Tongue (tissue), 2 donors: ENCODE data around the gene LTBP1. TPM values are rescaled to one million over a fixed set of nuclear protein-coding genes. Genes with fewer than 3 reads are reported as not detected.
A peak's percentile ranks its signal among the peaks of the same experiment; 100 is the strongest.
"Not testable (repeated sequence)": the region's sequence is repeated elsewhere in the genome, so short reads cannot be mapped to it uniquely, and the experiment has no call there.

Experiments
- DNase-seq: peaks from one replicate; pipeline ENCODE4 v3.0.0-alpha.2; 2015
- total RNA-seq: library from RNA; depleted of rRNA; stranded (reverse); fragments of >200 nt; gene quantifications from one replicate; pipeline ENCODE4 v1.2.3, GENCODE V29; 2014

The LTBP1 gene
- total RNA-seq, 1 donor from 2014 or later, result 167 TPM

- no peak for DNase-seq
Observed at GRCh38 chr2:33350632-33351031, 403.9 kb downstream of the LTBP1 start.

- DNase-seq, result no peak
Observed at GRCh38 chr2:33351781-33352180, 405.0 kb downstream of the LTBP1 start.

- DNase-seq, result no peak
Observed at GRCh38 chr2:33354981-33355380, 408.2 kb downstream of the LTBP1 start.

GRCh38 chr2:33358878-33359277 is 412.1 kb downstream of the LTBP1 start:
- peak; percentile 50 for DNase-seq

- peak; percentile 55 for DNase-seq
Observed at GRCh38 chr2:33363325-33364298, 416.9 kb downstream of the LTBP1 start.

GRCh38 chr2:33365264-33365970 is 418.7 kb downstream of the LTBP1 start:
- no peak for DNase-seq

- peak; percentile 91 for DNase-seq
Observed at GRCh38 chr2:33366473-33366872, 419.7 kb downstream of the LTBP1 start.

- not testable (repeated sequence) for DNase-seq
Observed at GRCh38 chr2:33368524-33368923, 421.8 kb downstream of the LTBP1 start.

- no peak for DNase-seq
Observed at GRCh38 chr2:33369191-33369590, 422.4 kb downstream of the LTBP1 start.

- DNase-seq, result no peak
Observed at GRCh38 chr2:33370636-33371265, 424.0 kb downstream of the LTBP1 start.

- DNase-seq, result no peak
Observed at GRCh38 chr2:33371304-33372090, 424.7 kb downstream of the LTBP1 start.

- DNase-seq, result peak; percentile 63
Observed at GRCh38 chr2:33372940-33373553, 426.3 kb downstream of the LTBP1 start.

- DNase-seq, result no peak
Observed at GRCh38 chr2:33373986-33374385, 427.2 kb downstream of the LTBP1 start.

GRCh38 chr2:33375054-33375453 is 428.3 kb downstream of the LTBP1 start:
- DNase-seq, result peak; percentile 45

GRCh38 chr2:33377048-33377447 is 430.3 kb downstream of the LTBP1 start:
- DNase-seq, result no peak

GRCh38 chr2:33378556-33379210 is 431.9 kb downstream of the LTBP1 start:
- DNase-seq, result no peak

- DNase-seq, result no peak
Observed at GRCh38 chr2:33380001-33380609, 433.4 kb downstream of the LTBP1 start.

GRCh38 chr2:33380719-33381118 is 434.0 kb downstream of the LTBP1 start:
- DNase-seq, result no peak

GRCh38 chr2:33381301-33381858 is 434.6 kb downstream of the LTBP1 start:
- no peak for DNase-seq
